HFFc6 (cell line): ENCODE data around the gene CRYBB2. TPM values are rescaled to one million over a fixed set of nuclear protein-coding genes. Genes with fewer than 3 reads are reported as not detected.

Experiments used
- DNase-seq: peaks from one replicate; pipeline ENCODE4 v3.0.0-alpha.2; 2018
- H3K27ac Mint-ChIP-seq: 2 replicates; pipeline ENCODE4 v1.8.0; 2020; ENCODE audit warnings: mild to moderate bottlenecking, mixed read lengths
- H3K27me3 Mint-ChIP-seq: 2 replicates; pipeline ENCODE4 v1.8.0; 2021; ENCODE audit warnings: mild to moderate bottlenecking, moderate library complexity, mixed read lengths; ENCODE audit not compliant: insufficient read depth
- H3K36me3 Mint-ChIP-seq: 2 replicates; pipeline ENCODE4 v1.8.0; 2021; ENCODE audit warnings: low read depth, mixed read lengths
- H3K4me1 Mint-ChIP-seq: 2 replicates; pipeline ENCODE4 v1.8.0; 2020; ENCODE audit warnings: low read depth, mixed read lengths
- H3K4me3 Mint-ChIP-seq: 2 replicates; pipeline ENCODE4 v1.8.0; 2020; ENCODE audit warnings: mild to moderate bottlenecking, moderate library complexity, mixed read lengths
- H3K9me3 Mint-ChIP-seq: 2 replicates; pipeline ENCODE4 v1.8.0; 2020; ENCODE audit warnings: mild to moderate bottlenecking, mixed read lengths
- total RNA-seq, 6 experiments: library from RNA; stranded (reverse); fragmentation: NEBNext Ultra II Directional; extraction: Animal tissue kit (Norgen Biotek cat#: 25700); gene quantifications; 2 replicates in 1 of 6; 3 replicates in 5 of 6; pipeline ENCODE4 v1.2.3, GENCODE V29; 2021
- TF ChIP-seq, protein P1 (sequence below): fragments of 200-600 bp; sonication (generic); IDR thresholded peaks from 2 replicates; pipeline ENCODE4 v1.5.0; 2021; ENCODE audit warnings: antibody characterized with exemption, mild to moderate bottlenecking

CRYBB2 gene
- total RNA-seq, 6 experiments from 2014 or later: 0.28 to 0.51 (median 0.39) TPM; not detected in 2

DNA sequence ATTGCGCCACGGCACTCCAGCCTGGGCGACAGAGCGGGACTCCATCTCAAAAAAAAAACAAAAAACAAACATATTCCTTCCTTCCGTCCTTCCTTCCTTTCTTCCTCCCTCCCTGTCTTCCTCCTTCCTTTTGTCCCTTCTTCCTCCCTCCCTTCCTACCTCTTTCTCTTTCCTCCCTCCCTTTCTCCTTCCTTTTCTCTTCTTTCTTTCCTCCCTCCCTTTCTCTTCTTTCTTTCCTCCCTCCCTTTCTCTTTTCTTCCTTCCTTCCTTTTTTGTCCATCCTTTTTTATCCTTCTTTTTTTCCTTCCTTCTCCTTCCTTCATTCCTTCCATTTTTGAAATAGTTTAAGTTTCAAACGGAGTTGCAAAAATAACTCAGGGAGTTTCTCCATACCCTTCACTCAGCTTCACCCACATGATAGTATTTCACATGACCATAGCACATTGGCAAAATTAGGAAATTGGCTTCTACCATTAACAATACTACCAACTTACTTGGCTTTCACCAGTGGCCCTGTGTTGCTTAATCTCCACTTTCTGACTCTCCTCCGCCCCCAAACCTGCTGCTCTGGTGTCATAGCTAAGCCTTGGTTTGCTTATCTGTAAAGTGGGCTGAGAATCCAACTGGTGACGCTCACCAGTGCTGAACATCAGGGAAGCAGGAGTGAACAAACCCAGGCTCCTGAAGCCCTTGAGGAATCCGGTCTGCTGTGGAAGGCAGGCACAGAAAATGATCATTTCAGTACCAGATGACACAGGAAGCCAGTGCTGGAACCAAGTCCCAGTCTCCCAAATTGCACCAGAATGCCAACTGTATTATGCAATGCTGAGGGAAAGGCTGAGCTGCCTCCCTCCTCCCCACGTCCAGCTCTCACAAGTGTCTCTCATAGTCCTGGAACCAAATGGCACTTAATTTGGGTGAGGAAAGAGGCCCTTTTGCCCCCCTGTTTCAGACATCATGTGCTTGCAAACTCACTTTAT is 37.0 kb upstream of the CRYBB2 start:
- Mint-ChIP-seq H3K27me3 (peaks cover 2% of the 10 kb centered on the region; the same call in 1 of the 2 replicates), H3K9me3 (peaks cover 36% of the 10 kb centered on the region), H3K36me3 (peaks cover 8% of the 10 kb centered on the region), H3K27ac (no peak overlapping the region), H3K4me3 (no peak overlapping the region), H3K4me1 (no peaks in the 10 kb centered on the region)
- DNase-seq: no peak
- TF ChIP-seq, protein P1, sequence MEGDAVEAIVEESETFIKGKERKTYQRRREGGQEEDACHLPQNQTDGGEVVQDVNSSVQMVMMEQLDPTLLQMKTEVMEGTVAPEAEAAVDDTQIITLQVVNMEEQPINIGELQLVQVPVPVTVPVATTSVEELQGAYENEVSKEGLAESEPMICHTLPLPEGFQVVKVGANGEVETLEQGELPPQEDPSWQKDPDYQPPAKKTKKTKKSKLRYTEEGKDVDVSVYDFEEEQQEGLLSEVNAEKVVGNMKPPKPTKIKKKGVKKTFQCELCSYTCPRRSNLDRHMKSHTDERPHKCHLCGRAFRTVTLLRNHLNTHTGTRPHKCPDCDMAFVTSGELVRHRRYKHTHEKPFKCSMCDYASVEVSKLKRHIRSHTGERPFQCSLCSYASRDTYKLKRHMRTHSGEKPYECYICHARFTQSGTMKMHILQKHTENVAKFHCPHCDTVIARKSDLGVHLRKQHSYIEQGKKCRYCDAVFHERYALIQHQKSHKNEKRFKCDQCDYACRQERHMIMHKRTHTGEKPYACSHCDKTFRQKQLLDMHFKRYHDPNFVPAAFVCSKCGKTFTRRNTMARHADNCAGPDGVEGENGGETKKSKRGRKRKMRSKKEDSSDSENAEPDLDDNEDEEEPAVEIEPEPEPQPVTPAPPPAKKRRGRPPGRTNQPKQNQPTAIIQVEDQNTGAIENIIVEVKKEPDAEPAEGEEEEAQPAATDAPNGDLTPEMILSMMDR: no peak

DNA sequence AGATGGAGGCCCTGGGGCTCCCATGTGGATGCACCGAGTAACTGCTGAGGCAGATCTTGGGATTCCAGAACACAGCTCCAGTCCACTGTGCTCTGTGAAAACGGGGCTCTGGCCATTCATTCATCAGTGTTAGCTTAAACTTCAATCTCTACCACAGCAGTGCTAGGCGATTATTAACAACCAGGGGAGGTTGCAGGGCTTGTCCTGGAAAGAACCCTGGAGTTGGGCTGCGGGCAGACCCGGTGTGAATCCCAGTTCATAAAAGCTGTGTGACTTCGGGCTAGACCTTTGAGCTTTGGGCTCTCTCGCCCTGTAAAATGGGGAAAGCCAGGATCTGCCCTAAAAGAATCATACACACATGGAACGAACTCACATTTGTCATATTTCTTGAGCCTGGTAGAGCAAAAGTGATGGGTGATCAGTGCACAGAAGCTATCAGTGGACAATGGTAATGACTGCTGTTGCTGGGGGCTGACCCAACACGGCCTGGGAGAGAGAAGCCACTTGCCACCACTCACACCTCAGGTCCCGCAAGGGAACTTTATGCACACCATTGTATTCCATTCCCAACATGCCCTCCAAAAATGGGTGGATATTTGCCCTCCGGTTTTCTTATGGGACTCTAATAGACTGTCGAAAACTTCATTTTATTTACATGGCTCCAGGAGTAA is 35.4 kb upstream of the CRYBB2 start:
- Mint-ChIP-seq H3K9me3 (peaks cover 36% of the 10 kb centered on the region), H3K27ac (no peak overlapping the region), H3K4me3 (no peak overlapping the region), H3K27me3 (peaks cover 2% of the 10 kb centered on the region; the same call in 1 of the 2 replicates), H3K36me3 (peaks cover 8% of the 10 kb centered on the region), H3K4me1 (no peaks in the 10 kb centered on the region)
- DNase-seq: no peak
- TF ChIP-seq, protein P1: no peak

DNA sequence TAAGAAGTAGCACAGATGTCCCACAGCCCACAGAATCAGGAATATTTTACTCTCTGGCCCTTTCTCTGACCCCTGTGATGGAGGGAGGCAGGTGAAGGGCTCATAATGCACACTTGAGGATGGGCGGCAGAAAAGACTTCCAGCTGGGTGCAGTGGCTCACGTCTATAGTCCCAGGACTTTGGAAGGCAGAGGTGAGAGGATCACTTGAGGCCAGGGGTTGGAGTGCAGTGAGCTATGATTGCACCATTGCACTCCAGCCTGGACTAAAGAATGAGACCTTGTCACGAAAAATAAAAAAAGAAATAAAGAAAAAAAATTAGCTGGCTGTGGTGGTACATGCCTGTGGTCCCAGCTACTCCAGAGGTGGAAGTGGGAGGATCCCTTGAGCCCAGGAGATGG is 33.3 kb upstream of the CRYBB2 start:
- no peaks in the 10 kb centered on the region for H3K27me3 Mint-ChIP-seq
- DNase-seq: no peak
- no peaks in the 10 kb centered on the region for H3K4me1 Mint-ChIP-seq
- H3K36me3 Mint-ChIP-seq: no peaks in the 10 kb centered on the region
- H3K4me3 Mint-ChIP-seq: no peak overlapping the region
- TF ChIP-seq, protein P1: no peak
- H3K27ac Mint-ChIP-seq: no peak overlapping the region
- H3K9me3 Mint-ChIP-seq: peaks cover 26% of the 10 kb centered on the region

DNA sequence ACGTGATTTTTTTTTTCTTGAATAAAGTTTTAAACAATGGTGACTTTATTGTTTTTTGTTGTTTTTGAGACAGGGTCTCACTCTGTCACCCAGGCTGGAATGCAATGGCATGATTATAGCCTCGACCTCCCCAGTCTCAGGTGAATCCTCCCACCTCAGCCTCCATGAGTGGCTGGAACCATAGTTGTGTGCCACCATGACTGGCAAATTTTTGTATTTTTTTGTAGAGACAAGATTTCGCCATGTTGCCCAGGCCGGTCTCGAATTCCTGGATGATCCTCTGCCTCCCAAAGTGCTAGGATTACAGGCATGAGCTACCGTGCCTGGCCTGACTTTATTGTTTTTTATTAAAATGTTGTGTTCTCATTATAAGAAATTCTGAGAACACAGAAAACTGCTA is 32.0 kb upstream of the CRYBB2 start:
- Mint-ChIP-seq H3K36me3 (no peaks in the 10 kb centered on the region), H3K27ac (no peak overlapping the region), H3K4me3 (no peak overlapping the region)

DNA sequence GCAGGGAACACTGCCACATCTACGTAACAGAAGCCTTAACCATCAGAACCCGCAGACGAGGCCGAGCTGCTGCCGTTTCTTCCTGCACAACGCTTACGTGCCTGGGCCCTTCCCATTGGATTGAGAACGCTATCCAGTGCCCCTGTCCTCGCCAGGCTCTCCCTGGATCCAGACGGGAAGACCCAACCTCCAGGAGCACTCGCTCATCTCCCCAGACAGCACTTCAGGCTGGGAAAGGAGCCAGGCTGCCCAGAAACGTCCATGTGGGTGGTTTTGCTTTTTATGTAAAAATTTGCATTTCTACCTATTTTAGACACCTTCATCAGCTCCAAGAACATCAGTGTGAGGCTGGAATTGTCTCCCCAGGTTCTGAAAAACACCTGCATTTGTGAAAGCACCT is 27.0 kb upstream of the CRYBB2 start:
- Mint-ChIP-seq H3K27ac (no peak overlapping the region), H3K36me3 (no peaks in the 10 kb centered on the region; the same call in 1 of the 2 replicates), H3K4me1 (no peaks in the 10 kb centered on the region), H3K9me3 (peaks cover 24% of the 10 kb centered on the region), H3K4me3 (no peak overlapping the region), H3K27me3 (no peaks in the 10 kb centered on the region)
- TF ChIP-seq, protein P1: no peak
- DNase-seq: no peak

More for the DNA sequence above, 32.0 kb upstream of the CRYBB2 start:
- H3K27me3 Mint-ChIP-seq: no peaks in the 10 kb centered on the region
- H3K9me3 Mint-ChIP-seq: peaks cover 27% of the 10 kb centered on the region
- TF ChIP-seq, protein P1: no peak
- H3K4me1 Mint-ChIP-seq: no peaks in the 10 kb centered on the region
- no peak for DNase-seq
